GM12872 (cell line): Measurements from ENCODE around the gene ABHD12.

Source experiments
- CTCF ChIP-seq: IDR thresholded peaks from 3 replicates; pipeline ENCODE4 v1.5.1; 2011; ENCODE audit warnings: low read depth, mild to moderate bottlenecking, low read length, moderate library complexity; ENCODE audit not compliant: insufficient read depth

ABHD12 gene

GRCh38 chr20:25356271-25356933 lies 34.2 kb downstream of the ABHD12 start:
- TF ChIP-seq CTCF, result no peak

GRCh38 chr20:25355866-25356265 lies 34.8 kb downstream of the ABHD12 start:
- TF ChIP-seq CTCF, result no peak

- TF ChIP-seq CTCF, result no peak
Observed at GRCh38 chr20:25355011-25355595, 35.5 kb downstream of the ABHD12 start.

DNA sequence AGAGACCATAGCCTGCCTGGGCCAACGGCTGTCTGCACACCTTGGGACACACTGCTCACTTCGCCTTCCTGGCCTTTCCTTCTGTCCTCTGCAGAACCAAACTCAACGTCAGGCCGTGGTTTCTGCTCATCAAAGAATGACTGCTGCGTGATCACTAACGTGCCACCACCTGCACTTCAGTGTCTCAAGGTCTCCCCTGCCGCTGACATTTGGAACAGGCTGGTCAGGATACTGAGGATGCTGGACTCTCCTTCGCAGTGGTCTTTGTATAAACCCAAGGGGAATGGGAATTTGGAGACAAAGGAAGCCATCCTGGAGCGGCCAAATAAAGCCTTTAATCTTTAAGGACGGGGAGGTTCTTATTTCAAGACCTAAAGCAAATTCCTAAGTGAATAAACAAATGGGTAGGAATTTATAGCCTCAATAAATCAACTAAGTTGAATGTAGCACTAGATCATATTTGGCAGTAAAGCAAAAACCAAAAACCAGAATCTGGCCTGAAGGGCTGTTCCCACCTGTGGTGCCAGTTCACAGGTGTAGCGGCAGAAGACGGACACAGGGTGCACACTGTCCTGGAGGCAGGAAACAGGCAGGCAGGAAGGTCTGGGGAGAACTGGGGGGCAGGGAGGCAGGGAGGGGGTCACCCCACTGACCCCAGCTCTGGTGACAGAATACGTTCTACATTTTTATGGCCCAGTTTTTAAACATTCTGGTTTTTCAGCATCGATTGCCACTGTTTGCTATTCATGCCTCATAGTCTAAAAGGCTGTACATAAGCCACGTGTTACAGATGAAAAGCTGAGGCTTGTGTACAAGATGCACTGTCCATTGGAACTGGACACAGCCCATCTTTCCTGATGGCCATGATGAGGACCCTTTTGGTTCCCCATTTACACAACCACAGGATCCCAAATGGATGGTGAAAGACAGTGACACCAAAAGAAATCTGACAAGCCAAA lies 36.6 kb downstream of the ABHD12 start:
- no peak for TF ChIP-seq CTCF

GRCh38 chr20:25353353-25353746 lies 37.3 kb downstream of the ABHD12 start:
- TF ChIP-seq CTCF, result no peak

- TF ChIP-seq CTCF, result no peak
Observed at GRCh38 chr20:25352746-25353145, 37.9 kb downstream of the ABHD12 start.

DNA sequence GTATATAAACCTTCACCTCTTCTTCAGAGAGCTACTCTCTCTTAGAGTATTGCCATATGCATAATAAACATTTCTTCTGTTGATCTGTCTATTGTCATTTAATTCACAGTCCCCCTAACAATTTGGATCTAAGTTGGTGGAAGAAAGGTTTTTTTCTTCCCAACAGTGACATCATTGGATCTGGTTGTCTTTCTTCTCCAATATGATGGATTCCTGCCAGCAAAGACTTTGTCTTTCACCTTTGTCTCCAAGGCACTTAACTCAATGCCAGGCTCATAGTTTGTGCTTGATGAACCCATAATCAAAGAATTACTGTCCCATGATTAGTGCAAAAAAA lies 39.6 kb downstream of the ABHD12 start:
- no peak for TF ChIP-seq CTCF
